Mammary epithelial cell (primary cell): Measurements from ENCODE around the gene SERPINB1.

Experiments
- CTCF ChIP-seq, 2 donors: IDR thresholded peaks in 1 of 2; conservative IDR thresholded peaks in 1 of 2; 2 replicates each; pipeline ENCODE4 v1.5.1; 2011 to 2012; ENCODE audit warnings: inconsistent platforms in 2 of 2, low read length in 2 of 2, mild to moderate bottlenecking in 2 of 2, control low read depth in 1 of 2, low read depth in 1 of 2; ENCODE audit not compliant: insufficient read depth in 1 of 2; ENCODE audit errors: extremely low read depth in 1 of 2
- EZH2 ChIP-seq: IDR thresholded peaks from 2 replicates; pipeline ENCODE4 v1.6.1; 2012; ENCODE audit warnings: low read length, inconsistent platforms, borderline replicate concordance

DNA sequence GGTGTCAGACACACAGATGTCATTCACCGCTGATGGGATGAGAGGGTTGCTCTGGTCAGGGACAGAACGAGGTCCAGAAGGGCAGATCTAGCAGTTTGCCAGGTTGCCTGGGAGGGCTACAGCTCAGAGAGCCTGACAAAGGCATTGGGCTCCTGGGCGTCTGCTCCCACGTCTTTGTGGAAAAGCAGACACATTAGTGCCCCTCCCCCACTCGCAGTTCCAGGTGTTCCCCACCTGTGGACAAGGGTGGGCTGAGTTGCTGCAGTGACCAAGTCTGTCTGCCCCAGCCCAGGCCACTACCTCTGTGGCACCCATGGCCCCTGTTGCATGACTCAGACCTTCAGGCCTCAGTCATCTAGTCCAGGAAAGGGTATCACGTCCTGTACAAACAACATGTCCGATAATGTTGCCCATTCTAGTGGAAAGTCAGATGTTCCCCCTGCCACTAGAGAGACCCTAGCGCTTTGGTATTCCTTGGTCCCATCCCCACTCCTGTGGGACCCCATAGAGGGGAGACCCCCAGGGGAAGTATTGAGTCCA, 39.1 kb downstream of the SERPINB1 start:
- no peak for TF ChIP-seq EZH2
- TF ChIP-seq CTCF (conservative IDR thresholded peaks at IDR 0.05 in 1 of 2, IDR thresholded peaks at IDR 0.05 in 1 of 2; ENCODE audit: extremely low read depth in 1 of 2, insufficient read depth in 1 of 2, low read depth in 1 of 2, low read length in 2 of 2), result no peak
